Measurements from ENCODE around the gene POLR3GL. TPM values are rescaled to one million over a fixed set of nuclear protein-coding genes. Genes with fewer than 3 reads are reported as not detected.
"Not testable (repeated sequence)": the region's sequence is repeated elsewhere in the genome, so short reads cannot be mapped to it uniquely, and the experiment has no call there.

POLR3GL gene, protein sequence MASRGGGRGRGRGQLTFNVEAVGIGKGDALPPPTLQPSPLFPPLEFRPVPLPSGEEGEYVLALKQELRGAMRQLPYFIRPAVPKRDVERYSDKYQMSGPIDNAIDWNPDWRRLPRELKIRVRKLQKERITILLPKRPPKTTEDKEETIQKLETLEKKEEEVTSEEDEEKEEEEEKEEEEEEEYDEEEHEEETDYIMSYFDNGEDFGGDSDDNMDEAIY
- 10 to 100 TPM; 38.4 to 45.8 TPM for total RNA-seq
- long read RNA-seq, transcript POLR3GL-202 (8 exons, 1,165 nt), result major isoform, 6 of 9 reads
- long read RNA-seq, partial matches to known transcripts, result 0 of 9 reads
- long read RNA-seq, other reads (novel, unspliced or antisense), result 3 of 9 reads

DNA sequence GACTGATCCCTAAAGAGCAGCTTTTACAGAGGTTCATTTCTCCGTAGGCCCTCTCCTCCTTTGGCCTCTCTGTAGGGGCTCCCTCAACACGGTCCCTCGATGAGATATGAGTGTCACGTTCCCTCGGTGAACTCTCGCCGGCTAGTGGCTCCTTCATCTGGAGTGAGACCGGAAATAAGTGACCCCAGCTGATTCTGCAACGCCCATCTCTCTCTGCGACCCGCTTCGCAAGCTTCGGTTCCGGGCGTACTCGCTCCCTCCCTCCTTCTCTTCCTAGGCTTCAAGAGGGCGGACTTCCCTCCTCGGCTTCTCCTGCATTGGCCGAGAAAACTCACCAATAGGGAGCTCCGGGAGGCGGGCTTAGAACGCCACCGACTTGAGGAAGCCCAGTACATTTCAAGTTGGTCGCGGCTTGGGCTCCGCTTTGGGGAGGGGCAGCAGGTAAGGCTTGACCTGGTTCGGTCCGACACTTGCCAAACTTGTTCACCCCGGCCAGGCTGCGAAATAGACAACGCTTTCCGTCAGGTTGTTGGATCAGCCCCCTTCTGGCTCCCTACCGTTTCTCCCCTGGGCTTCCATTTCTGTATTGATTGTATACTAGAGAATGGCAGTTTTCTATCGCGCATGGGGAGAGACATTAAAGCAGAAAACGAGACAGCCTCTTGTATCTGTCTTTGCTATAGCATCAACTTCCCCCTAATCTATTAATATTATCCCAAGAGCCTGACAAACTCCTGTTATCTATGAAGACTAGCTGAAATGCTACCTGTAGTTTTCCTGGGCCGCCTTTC lies at the start of gene POLR3GL, which contains the start of gene ANKRD34A:
TSS of gene POLR3GL (plus strand) at position 363 of the 791 bp plus-strand sequence. CDS start 10,176 bp downstream, outside the sequence.
TSS of gene ANKRD34A (minus strand) at position 248 of the 791 bp plus-strand sequence. CDS start 2,816 bp downstream, outside the sequence.
- intact Hi-C loops (cut with DNase I), result no loop called here
- ATAC-seq (peak; percentile 80 to 87), DNase-seq (peak; percentile 95)

DNA sequence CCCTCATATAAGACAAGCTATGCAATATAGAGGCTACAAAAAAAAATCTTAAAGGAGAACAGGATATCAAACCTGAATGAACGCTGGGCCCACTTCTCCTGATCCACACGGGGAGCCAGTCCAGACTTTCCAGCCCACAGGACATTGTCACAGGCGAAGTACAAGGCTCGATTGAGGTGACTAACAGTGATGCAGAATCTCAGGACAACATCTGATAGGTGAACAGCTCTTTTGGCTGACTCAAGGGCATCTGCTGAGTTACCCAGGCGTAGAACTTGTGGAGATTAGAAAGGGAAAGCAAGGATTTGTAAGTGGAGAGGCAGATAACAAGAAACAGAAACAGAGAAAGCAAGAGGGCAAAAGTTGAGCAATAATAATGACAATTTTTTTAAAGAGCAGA lies 47.7 kb upstream of the POLR3GL start:
- intact Hi-C loops (cut with DNase I), result no loop called here
- no peak for ATAC-seq
- no peak for DNase-seq

DNA sequence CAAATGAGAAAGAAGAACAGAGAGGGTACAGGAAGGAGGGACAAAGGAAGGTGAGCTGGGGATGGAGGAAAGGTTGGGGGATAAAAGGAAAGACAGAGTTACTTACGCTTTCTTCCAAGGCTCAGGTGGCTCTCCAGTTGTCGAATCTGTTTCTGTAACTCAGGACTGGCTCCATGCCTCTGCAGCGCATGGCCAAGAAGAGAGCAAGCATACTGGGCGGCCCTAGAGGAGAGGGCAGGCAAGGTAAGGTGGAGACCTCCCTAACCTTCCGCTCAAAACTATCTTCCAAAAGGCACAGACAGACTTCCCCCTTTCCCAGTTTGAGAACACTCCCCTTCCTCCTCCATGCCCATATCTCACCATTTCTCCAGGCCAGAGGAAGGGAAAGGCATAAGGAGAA lies 46.9 kb upstream of the POLR3GL start:
- ATAC-seq (no peak), DNase-seq (no peak)
- intact Hi-C loops (cut with DNase I), result no loop called here

DNA sequence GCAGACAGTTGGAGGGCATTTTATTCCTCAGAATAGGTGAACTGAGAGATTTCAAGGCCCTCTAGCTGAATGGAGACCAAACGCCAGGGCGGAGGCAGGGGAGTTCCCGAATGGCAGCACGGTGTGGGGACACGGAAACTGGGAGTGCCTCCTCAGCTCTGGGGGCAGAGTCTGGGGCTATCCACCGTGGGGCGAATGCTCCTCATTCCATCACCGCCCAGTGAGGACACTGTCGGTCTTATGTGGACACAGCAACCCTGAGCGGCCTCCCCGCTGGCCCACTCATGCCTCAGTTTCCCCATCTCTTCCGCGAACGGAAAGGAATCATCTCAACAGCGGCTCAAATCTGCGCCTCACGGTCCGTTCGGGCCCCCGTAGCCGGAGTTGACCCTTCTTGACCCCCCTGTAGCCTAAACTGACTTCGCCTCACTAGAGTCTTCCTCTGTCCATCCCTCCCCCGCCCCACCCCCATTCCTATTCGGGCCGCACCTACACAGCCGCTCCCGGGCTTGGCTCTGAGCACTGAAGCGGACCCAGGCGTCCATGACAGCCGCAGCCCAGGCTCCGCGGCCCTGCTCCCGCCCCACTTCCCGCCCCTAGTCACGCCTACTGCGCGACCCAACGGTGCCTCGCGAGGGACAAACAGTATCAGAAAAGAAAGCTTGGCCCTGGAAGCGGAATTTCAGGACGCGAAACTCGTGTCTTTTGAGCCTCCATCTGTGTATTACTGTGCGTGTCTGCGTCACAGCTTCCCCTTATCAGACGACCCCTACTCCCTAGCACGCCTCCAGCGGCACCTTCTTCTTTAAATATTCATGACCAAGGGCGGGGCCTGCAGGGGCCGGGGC lies 46.1 kb upstream of the POLR3GL start, which contains the start of gene PEX11B:
TSS of gene PEX11B (minus strand) at position 574 of the 848 bp plus-strand sequence. CDS start at position 545, 29 bp downstream.
- intact Hi-C loops (cut with DNase I), result no loop called here
- ATAC-seq (peak; percentile 95 to 97), DNase-seq (peak; percentile 92)

DNA sequence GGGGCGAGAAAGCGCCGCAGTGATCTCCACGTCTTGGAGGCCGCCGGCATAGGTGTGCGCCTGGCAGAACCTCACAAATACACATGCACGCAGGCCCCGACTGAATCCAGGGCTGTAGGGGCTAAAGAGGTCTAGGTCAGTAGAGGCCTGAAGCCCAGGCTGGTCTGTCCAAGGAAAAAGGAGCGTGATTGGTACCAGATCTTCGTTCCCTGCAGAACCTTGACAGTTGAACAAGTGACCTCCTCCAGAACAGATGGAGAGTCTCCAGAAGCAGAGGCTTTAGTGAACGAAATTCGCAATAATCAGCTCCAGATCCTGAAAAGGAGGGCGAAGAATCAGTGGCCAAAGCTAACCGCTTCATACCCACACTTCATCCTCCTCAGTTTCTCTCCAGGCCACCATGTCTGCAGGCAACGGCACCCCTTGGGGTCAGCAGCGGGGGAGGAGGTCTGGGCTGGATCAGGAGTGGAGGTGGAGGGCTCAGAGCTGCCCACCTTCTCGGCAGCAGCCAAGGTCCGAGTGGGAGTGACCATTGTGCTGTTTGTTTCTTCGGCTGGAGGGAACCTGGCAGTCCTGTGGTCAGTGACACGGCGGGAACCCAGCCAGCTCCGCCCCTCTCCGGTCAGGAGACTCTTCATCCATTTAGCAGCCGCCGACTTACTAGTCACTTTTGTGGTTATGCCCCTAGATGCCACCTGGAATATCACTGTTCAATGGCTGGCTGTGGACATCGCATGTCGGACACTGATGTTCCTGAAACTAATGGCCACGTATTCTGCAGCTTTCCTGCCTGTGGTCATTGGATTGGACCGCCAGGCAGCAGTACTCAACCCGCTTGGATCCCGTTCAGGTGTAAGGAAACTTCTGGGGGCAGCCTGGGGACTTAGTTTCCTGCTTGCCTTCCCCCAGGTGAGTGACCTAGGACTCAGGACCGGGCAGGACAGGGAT lies 45.2 kb upstream of the POLR3GL start:
- ATAC-seq (peak; percentile 43 to 94), DNase-seq (peak; percentile 69)
- intact Hi-C loops (cut with DNase I), result no loop called here

DNA sequence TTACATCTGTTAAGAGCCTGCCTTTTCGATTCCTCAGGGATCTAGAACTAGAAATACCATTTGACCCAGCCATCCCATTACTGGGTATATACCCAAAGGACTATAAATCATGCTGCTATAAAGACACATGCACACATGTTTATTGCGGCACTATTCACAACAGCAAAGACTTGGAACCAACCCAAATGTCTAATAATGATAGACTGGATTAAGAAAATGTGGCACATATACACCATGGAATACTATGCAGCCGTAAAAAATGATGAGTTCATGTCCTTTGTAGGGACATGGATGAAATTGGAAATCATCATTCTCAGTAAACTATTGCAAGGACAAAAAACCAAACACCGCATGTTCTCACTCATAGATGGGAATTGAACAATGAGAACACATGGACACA lies 44.2 kb upstream of the POLR3GL start:
- ATAC-seq; intact Hi-C loops (cut with DNase I): not testable (repeated sequence)

DNA sequence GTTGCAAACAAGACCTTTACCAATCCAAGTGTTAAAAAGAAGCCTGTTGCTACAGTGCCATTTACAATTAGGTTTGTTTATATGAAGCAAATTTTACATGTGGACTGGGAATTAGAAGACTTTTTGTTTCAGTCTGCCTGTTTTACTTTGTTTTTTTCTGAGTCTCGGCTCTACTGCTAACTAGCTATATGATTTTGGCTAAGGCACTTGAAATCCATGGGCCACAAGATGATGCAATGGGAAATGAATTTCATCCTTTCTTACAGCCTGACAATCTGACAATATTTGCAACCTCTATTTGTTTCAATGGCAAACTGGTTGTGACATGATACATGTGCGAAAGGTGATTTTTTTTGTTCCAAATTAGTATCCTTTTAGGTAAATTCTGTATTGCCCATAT lies 42.2 kb upstream of the POLR3GL start:
- intact Hi-C loops (cut with DNase I), result no loop called here

More for the DNA sequence above, 44.2 kb upstream of the POLR3GL start:
- not testable (repeated sequence) for DNase-seq

DNA sequence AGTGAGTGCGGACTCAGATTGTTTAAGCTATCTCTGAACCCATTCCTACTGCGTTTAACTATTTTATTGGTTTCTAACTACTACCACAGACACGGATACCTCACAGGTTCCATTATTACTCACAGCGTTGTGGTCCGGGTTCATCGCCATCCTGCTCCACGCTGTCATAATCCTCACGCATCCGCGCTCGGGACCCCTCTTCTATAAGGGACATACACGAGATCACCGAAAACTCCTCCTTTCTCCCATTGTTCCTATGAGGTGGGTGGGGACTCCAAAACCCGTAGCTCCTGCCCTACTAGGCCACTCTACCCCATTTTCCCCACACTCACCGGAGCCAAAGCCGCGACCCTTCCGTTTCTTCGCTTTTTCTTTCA lies 37.8 kb upstream of the POLR3GL start:
- intact Hi-C loops (cut with DNase I), result no loop called here
- DNase-seq, result no peak
- ATAC-seq, result peak; percentile 3 to 6

More for the DNA sequence above, 42.2 kb upstream of the POLR3GL start:
- DNase-seq (no peak), ATAC-seq (no peak)

DNA sequence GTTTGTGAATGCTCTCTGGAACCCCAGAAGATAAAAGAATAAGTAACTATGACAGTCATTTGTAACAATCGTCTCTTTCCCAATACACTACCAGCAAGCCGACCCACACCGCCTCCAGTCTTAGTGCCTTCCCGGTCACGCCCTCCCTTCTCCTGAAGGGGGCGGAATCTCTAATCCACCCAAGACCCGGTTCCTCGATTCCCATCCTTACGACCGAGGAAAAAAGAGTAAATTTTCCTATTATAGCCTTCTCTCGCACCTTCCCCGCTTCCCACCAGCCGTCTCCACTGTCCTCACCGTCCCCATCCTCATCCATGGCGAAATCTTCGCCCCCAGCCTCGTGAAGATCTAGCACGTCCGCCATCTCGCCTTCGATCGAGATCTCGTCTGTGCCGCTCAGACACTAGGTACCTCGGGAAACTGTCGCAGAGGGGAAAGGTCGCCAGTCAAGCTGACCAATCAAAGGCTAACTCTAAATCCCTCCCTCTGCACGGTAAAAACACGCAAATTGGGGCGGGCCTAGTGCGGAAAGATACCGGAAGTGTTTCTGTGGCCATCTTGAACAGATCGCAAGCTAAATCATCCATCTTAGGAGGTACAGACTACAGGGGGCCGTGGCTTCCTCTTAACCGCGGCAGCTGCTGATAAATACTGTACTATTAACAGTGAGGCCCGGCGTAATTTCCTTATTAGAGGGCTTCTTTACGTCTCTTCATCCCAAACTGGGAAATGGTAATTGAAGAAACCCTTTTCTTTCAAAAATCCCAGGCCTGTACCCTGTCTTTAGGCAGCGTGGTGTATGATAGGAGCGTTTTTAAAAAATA lies 37.2 kb upstream of the POLR3GL start, which contains the start of gene RBM8A:
TSS of gene RBM8A (minus strand) at position 422 of the 824 bp plus-strand sequence. CDS start at position 364, 58 bp downstream.
- DNase-seq (peak; percentile 94), ATAC-seq (peak; percentile 98 to 99)
- intact Hi-C loops (cut with DNase I), result no loop called here

DNA sequence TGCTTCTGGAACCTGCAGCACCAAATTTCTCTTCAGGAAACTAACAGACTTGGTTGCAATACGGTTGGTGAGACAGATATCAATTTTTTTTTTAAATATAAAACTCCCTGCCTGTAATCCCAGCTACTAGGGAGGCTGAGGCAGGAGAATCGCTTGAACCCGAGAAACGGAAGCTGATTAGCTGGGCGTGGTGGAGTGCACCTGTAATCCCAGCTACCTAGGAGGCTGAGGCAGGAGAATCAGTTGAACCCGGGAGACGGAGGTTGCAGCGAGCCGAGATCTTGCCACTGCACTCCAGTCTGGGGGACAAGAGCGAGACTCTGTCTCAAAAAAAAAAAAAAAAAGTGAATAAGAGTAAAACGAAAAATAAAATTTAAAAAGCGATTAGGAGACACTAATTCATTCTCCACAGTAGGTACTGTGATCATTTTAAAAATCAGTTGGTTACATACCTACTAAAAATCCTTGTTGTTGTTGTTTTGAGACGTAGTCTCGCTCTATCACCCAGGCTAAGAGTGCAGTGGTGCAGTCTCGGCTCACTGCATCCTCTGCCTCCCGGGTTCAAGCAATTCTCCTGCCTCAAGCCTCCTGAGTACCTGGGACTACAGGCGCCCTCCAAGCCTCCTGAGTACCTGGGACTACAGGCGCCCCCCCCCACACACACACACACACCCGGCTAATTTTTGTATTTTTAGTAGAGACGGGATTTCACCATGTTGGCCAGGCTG lies 36.4 kb upstream of the POLR3GL start:
- intact Hi-C loops (cut with DNase I), result no loop called here
- ATAC-seq, result no peak
- DNase-seq, result no peak

DNA sequence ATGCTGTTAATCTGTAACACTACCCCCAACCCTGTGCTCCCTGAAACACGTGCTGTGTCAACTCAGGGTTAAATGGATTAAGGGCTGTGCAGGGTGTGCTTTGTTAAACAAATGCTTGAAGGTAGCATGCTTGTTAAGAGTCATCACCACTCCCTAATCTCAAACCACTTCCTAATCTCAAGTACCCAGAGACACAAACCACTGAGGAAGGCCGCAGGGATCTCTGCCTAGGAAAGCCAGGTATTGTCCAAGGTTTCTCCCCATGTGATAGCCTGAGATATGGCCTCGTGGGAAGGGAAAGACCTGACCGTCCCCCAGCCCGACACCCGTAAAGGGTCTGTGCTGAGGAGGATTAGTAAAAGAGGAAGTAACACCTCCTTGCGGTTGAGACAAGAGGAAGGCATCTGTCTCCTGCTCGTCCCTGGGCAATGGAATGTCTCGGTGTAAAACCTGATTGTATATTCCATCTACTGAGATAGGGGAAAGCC lies 31.9 kb upstream of the POLR3GL start:
- DNase-seq; intact Hi-C loops (cut with DNase I); ATAC-seq: not testable (repeated sequence)

DNA sequence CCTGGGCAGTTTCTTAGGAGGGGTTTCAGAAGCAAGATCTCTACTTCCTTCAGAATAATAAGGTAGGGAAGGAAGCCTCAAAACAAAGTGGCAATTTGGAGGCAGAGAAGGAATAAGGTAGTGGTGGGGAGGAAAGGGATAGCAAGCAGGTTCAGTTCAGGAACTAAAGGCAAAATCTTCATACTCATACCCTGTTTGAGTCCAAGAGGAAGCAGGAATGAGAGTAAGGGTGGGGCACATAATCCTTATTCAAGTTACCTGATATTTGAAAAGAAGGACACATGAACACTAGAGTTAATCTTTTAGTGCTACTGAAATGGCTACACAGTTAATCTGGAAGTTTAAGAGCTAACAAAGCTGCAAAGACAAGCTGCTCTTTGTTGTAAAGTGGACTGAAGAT lies 28.8 kb upstream of the POLR3GL start:
- DNase-seq (no peak), ATAC-seq (no peak)
- intact Hi-C loops (cut with DNase I), result no loop called here

DNA sequence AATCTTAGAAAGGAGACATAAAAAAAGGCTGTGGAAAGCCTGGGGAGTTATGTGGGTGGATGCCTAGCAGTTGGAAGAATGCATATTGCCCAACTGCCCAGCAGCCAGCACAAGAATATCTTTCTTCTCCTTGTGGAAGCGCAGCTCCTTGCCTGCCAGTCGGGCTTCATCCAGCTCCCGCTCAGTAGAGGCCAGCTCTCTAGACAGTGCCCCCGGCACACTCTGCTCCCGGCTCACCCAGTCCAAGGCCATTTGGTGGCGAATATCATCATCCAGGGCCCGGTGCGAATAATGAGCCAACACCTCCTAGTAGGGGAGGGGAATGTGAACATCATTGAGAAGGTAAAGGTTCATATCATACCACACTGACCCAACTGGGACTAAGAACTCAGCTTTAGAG lies 28.2 kb upstream of the POLR3GL start:
- ATAC-seq (no peak), DNase-seq (no peak)
- intact Hi-C loops (cut with DNase I), result no loop called here

DNA sequence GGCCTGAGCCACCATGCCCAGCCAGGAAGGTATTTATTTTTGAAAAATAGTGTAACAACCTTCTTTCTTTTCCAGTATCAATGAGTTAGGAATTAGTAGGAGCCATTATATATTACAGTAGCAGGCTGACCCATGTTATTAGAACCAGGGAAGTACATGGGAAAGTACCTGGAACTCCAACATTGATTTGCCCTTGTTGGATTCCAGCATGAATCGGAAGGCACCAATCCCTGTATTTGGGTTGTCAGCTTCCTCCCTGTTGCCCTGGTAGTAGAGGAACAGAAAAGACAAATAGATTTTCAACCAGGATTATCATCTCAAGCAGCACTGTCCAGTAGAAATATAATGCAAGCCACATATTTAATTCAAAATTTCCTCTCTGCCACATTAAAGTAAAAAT lies 27.1 kb upstream of the POLR3GL start:
- DNase-seq (no peak), ATAC-seq (no peak)
- intact Hi-C loops (cut with DNase I), result no loop called here

DNA sequence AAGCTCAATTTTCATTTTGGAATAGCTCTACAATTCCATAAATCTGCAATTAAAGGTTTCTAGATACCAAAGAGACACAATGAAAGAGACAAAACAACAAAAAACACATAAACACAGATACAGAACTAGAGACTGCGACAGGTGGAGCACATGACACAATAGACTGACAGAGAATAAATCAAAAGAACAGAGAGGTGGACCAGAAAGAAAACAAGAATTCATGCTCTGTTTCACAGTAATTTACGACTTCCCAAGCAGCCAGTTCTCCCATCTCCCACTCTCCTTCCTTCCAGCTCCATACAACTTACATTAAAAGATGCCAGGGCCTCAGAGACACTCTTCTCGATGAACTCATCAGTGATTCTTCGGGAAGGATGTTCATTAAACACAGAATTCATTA lies 22.1 kb upstream of the POLR3GL start:
- no peak for ATAC-seq
- intact Hi-C loops (cut with DNase I), result no loop called here
- DNase-seq, result no peak

DNA sequence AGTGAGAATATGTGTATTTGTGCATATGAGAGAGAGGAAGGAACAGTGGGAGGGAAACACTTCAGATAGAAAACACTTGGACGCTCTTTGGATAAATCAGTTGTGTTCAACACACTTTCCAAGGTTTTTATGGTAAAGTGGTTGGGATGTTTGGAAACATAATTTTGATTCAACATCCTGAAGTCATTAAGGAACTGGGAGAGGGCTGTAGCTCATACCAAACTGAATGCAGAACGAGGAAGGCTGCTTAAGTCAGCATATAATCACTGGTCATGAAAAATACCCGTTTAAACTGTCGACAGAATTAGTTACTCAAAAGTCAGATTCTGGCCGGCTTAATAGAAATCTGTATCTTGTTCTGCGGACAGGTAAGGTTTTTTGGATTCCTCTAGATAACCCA lies 21.6 kb upstream of the POLR3GL start:
- DNase-seq (no peak), ATAC-seq (no peak)
- intact Hi-C loops (cut with DNase I), result no loop called here

All from left cardiac atrium (tissue), 4 donors.